GM19043 (cell line): ENCODE data around the gene PLSCR5.
A peak's percentile ranks its signal among the peaks of the same experiment; 100 is the strongest.

ENCODE experiments used
- ATAC-seq: cut with Tn5 transposase; IDR thresholded peaks from one replicate; pipeline ENCODE4 v1.9.1; 2021; ENCODE audit warnings: low read depth; ENCODE audit not compliant: unreplicated experiment

PLSCR5 gene

GRCh38 chr3:146589899-146590508, 15.1 kb downstream of the PLSCR5 start:
- peak; percentile 57 for ATAC-seq

- ATAC-seq, result no peak
These were observed 20.0 kb downstream of the PLSCR5 start for GRCh38 chr3:146585156-146585555.

- no peak for ATAC-seq
These were observed 23.1 kb downstream of the PLSCR5 start for GRCh38 chr3:146581951-146582467.

- ATAC-seq, result no peak
These were observed 24.0 kb downstream of the PLSCR5 start for GRCh38 chr3:146581080-146581601.

- ATAC-seq, result no peak
These were observed 27.5 kb downstream of the PLSCR5 start for GRCh38 chr3:146577662-146578061.

GRCh38 chr3:146575636-146576035, 29.5 kb downstream of the PLSCR5 start:
- ATAC-seq, result no peak

- no peak for ATAC-seq
These were observed 31.0 kb downstream of the PLSCR5 start for GRCh38 chr3:146574173-146574572.

GRCh38 chr3:146569314-146569713, 35.8 kb downstream of the PLSCR5 start:
- no peak for ATAC-seq

- ATAC-seq, result no peak
These were observed 39.0 kb downstream of the PLSCR5 start for GRCh38 chr3:146566138-146566537.

- ATAC-seq, result no peak
These were observed 43.3 kb downstream of the PLSCR5 start for GRCh38 chr3:146561879-146562278.

GRCh38 chr3:146561463-146561862, 43.7 kb downstream of the PLSCR5 start:
- ATAC-seq, result no peak

- no peak for ATAC-seq
These were observed 44.5 kb downstream of the PLSCR5 start for GRCh38 chr3:146560678-146561077.

GRCh38 chr3:146559388-146559787, 45.8 kb downstream of the PLSCR5 start:
- no peak for ATAC-seq

- no peak for ATAC-seq
These were observed 46.4 kb downstream of the PLSCR5 start for GRCh38 chr3:146558781-146559180.

- ATAC-seq, result no peak
These were observed 47.4 kb downstream of the PLSCR5 start for GRCh38 chr3:146557745-146558144.

GRCh38 chr3:146555311-146555710, 49.8 kb downstream of the PLSCR5 start:
- ATAC-seq, result no peak

- no peak for ATAC-seq
These were observed 50.9 kb downstream of the PLSCR5 start for GRCh38 chr3:146554151-146554760.

GRCh38 chr3:146550743-146551510, 54.2 kb downstream of the PLSCR5 start:
- ATAC-seq, result peak; percentile 90

- no peak for ATAC-seq
These were observed 55.0 kb downstream of the PLSCR5 start for GRCh38 chr3:146550070-146550615.

GRCh38 chr3:146547235-146547835, 57.8 kb downstream of the PLSCR5 start:
- no peak for ATAC-seq
